ENCODE results near the gene VOPP1.

GRCh38 chr7:55481155-55481554 is 91.1 kb downstream of the VOPP1 start:
- TF ChIP-seq CTCF (conservative IDR thresholded peaks at IDR 0.05; ENCODE audit: low read length) (no peak), EZH2phosphoT487 (IDR thresholded peaks at IDR 0.05; ENCODE audit: borderline replicate concordance) (no peak)
